IPS-18a (cell line): ENCODE results near the gene MAD2L1.
"Not testable (repeated sequence)": the region's sequence is repeated elsewhere in the genome, so short reads cannot be mapped to it uniquely, and the experiment has no call there.

ENCODE experiments used
- H3K27ac ChIP-seq: one replicate; pipeline ENCODE4 v1.5.1; 2013; ENCODE audit warnings: low read length
- H3K27me3 ChIP-seq: one replicate; pipeline ENCODE4 v1.6.1; 2013; ENCODE audit warnings: mild to moderate bottlenecking, low read length; ENCODE audit not compliant: control insufficient read depth, insufficient read depth
- H3K36me3 ChIP-seq: one replicate; pipeline ENCODE4 v1.6.1; 2013; ENCODE audit warnings: low read depth, low read length; ENCODE audit not compliant: control insufficient read depth
- H3K4me1 ChIP-seq: one replicate; pipeline ENCODE4 v1.6.1; 2013; ENCODE audit warnings: low read depth, low read length; ENCODE audit not compliant: control insufficient read depth
- H3K4me3 ChIP-seq: one replicate; pipeline ENCODE4 v1.5.1; 2013; ENCODE audit warnings: low read length
- H3K9ac ChIP-seq: one replicate; pipeline ENCODE4 v1.6.1; 2013; ENCODE audit warnings: mild to moderate bottlenecking, low read length, moderate library complexity
- H3K9me3 ChIP-seq: one replicate; pipeline ENCODE4 v1.6.1; 2013; ENCODE audit warnings: low read depth, low read length; ENCODE audit not compliant: control insufficient read depth

Gene MAD2L1

DNA sequence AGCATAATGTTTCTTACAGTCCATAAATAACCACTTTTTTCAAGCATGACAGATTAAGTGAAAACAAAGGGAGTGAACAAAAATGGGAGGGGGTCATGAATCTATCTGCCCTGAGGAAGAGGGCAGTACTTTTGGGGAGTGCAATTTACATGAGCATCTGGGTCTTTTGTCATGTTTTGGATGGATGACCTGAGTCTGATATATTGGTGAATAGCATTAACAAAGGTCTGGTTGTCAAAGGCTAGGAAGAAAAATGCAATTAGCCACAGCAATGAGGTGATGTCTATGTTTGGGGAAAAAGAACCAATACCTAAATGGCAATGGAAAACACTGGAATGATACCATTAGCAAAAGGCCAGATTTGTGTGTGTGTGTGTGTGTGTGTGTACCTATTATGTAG lies 15.1 kb upstream of the MAD2L1 start:
- no peaks in the 10 kb centered on the region for H3K9me3 ChIP-seq
- H3K36me3 ChIP-seq = no peaks in the 10 kb centered on the region
- no peak overlapping the region for H3K9ac ChIP-seq
- H3K27ac ChIP-seq = no peak overlapping the region
- no peaks in the 10 kb centered on the region for H3K27me3 ChIP-seq
- H3K4me3 ChIP-seq = no peak overlapping the region
- peaks cover 14% of the 10 kb centered on the region for H3K4me1 ChIP-seq

GRCh38 chr4:120080533-120080932 lies 13.9 kb upstream of the MAD2L1 start:
- Histone ChIP-seq H3K36me3 (no peaks in the 10 kb centered on the region), H3K27ac (no peak overlapping the region)

DNA sequence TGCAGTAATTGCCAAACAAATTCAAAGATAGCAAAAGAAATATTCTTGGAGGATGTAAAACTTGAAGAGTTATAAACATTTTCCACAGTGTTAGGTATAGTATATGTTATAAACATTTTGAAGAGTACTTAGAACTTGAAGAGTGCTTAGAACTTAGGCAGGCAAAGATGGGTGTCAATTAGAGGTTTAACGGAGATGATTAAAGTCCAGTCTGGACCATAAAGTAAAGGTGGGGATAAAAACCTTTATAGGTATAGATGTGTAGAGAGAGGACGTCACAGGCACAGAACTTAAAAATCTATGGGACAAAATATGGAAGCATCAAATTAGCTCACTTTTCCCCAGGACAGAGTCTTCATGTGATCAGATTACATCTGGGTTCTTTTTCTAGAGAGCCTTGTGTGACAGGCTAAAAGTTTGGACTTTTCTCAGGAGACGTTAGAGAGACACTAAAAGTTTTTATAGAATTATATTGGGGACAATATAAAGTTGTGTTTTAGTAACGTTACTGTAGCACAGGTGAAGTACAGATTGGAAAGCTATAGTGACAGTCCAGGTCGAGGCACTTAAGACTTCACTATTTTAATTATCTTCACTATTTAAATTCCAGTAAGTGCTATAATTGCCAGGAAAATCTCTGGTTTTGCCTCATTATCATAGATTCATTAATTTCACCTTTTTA lies 13.3 kb upstream of the MAD2L1 start:
- Histone ChIP-seq H3K27me3 (no peaks in the 10 kb centered on the region), H3K36me3 (no peaks in the 10 kb centered on the region), H3K4me3 (no peak overlapping the region), H3K27ac (no peak overlapping the region), H3K9me3 (no peaks in the 10 kb centered on the region), H3K4me1 (peaks cover 14% of the 10 kb centered on the region), H3K9ac (no peak overlapping the region)

More at GRCh38 chr4:120080533-120080932, 13.9 kb upstream of the MAD2L1 start:
- Histone ChIP-seq H3K4me3 (no peak overlapping the region), H3K9ac (no peak overlapping the region), H3K4me1 (peaks cover 14% of the 10 kb centered on the region), H3K9me3 (no peaks in the 10 kb centered on the region), H3K27me3 (no peaks in the 10 kb centered on the region)

DNA sequence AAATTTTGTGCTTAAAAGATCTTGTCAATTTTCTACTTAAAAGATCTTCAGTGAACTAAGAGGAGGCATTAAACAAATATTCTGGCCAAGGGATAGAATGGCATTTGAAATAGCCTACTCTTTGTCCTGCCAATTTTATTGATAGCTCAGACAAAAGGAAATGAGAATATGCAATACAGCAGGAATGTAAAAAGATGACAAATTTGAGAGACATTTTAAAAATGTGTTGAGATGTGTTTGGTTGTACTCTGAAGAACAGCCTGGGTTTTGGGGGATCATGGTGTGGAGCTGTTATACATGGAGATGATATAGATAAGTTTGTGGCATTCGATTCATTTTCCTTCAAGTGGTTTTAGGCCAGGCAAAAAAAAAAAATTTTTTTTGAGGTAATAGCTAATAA lies 11.6 kb upstream of the MAD2L1 start:
- H3K27ac ChIP-seq = no peak overlapping the region
- H3K36me3 ChIP-seq = no peaks in the 10 kb centered on the region
- no peaks in the 10 kb centered on the region for H3K27me3 ChIP-seq
- H3K9ac ChIP-seq = no peak overlapping the region
- peaks cover 14% of the 10 kb centered on the region for H3K4me1 ChIP-seq
- H3K9me3 ChIP-seq = no peaks in the 10 kb centered on the region
- no peak overlapping the region for H3K4me3 ChIP-seq

- Histone ChIP-seq H3K27ac (no peak overlapping the region), H3K9me3 (no peaks in the 10 kb centered on the region), H3K4me3 (no peak overlapping the region), H3K9ac (no peak overlapping the region), H3K36me3 (no peaks in the 10 kb centered on the region), H3K27me3 (no peaks in the 10 kb centered on the region), H3K4me1 (peaks cover 10% of the 10 kb centered on the region)
Measured at GRCh38 chr4:120071192-120071795, 4.6 kb upstream of the MAD2L1 start.

GRCh38 chr4:120070196-120070595 lies 3.5 kb upstream of the MAD2L1 start:
- H3K27ac ChIP-seq = no peak overlapping the region

DNA sequence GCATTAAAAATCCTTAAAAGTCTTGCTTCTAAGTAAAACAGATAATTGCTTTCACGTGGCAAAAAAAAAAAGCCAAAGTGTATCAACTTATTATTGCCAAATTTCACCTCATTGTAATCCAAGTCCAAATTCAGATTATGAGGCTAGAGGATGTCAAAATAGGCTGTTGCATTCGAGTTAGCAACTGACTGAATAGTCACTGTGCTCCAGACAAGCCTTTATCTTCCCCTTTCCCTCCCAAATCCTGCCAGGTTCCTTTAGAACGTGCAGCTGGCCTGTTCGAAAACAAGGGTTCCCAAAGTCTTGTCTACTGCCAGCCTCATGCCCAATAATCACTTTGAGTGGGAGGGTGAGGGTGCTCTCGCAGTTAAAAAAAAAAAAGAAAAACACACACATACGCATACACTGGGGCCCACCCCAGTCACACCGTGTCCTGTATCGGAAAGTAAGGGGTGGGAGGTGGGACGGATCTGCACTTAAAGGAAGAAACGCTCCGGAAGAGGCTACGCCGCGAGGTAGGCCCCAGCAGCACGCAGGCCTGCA lies 603 bp downstream of the MAD2L1 start:
- Histone ChIP-seq H3K36me3 (peaks cover 37% of the 10 kb centered on the region), H3K4me3 (peak overlapping the region; percentile 98), H3K9me3 (no peaks in the 10 kb centered on the region), H3K27me3 (no peaks in the 10 kb centered on the region), H3K4me1 (peaks cover 20% of the 10 kb centered on the region), H3K9ac (peak overlapping the region; percentile 97), H3K27ac (peak overlapping the region; percentile 93)

More at GRCh38 chr4:120070196-120070595, 3.5 kb upstream of the MAD2L1 start:
- H3K36me3 ChIP-seq = peaks cover 2% of the 10 kb centered on the region
- no peaks in the 10 kb centered on the region for H3K9me3 ChIP-seq
- H3K4me1 ChIP-seq = peaks cover 14% of the 10 kb centered on the region
- no peak overlapping the region for H3K4me3 ChIP-seq
- H3K9ac ChIP-seq = no peak overlapping the region
- H3K27me3 ChIP-seq = no peaks in the 10 kb centered on the region

DNA sequence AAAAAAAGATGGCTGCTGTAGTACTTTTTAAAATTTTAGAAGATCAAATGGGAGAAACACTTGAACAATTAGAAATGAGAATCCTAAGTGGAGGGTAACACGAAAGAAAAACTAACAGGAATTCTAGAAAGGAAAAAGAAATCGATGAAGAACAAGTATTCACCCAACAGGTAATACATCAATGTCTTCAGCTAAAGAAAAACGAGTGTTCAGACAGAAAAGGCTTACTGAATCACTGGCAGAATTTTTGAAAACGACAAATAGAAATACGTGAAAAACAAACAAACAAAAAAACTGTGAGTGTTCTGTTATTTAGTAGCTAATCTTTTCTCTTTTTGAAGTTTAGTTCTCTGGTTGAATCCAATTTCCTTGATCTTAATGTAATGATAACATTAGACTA lies 1.8 kb downstream of the MAD2L1 start:
- Histone ChIP-seq H3K4me3 (peak overlapping the region; percentile 98), H3K9ac (peak overlapping the region; percentile 5)

GRCh38 chr4:120063711-120064110 lies 2.9 kb downstream of the MAD2L1 start:
- H3K9ac ChIP-seq, H3K9me3 ChIP-seq, H3K27ac ChIP-seq, H3K27me3 ChIP-seq, H3K4me3 ChIP-seq: not testable (repeated sequence)
- Histone ChIP-seq H3K4me1 (peaks cover 20% of the 10 kb centered on the region), H3K36me3 (peaks cover 61% of the 10 kb centered on the region)

More for the DNA sequence above, 1.8 kb downstream of the MAD2L1 start:
- no peaks in the 10 kb centered on the region for H3K27me3 ChIP-seq
- no peak overlapping the region for H3K27ac ChIP-seq
- H3K9me3 ChIP-seq = no peaks in the 10 kb centered on the region
- peaks cover 49% of the 10 kb centered on the region for H3K36me3 ChIP-seq
- H3K4me1 ChIP-seq = peaks cover 20% of the 10 kb centered on the region

GRCh38 chr4:120062663-120063195 lies 3.9 kb downstream of the MAD2L1 start:
- H3K36me3 ChIP-seq = peaks cover 68% of the 10 kb centered on the region
- no peak overlapping the region for H3K27ac ChIP-seq

DNA sequence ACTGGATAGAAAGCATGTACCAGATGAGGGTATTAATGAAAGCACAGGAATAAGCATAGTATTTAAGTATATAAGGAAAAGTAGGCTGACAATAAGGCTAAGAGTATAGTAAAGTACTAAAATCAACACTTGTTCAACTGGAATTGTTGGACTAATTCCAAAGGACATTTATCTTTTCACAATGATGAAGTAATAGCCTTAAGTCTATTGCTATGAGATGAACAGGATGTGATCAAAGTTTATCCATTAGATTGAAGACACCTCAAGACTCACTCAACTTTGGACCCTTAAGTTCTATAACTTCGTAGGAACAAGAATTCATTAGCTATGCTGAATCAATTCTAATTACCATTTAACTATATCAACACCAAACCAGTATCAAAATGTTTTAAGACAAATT lies 7.6 kb downstream of the MAD2L1 start:
- H3K9ac ChIP-seq = no peak overlapping the region
- H3K4me3 ChIP-seq = no peak overlapping the region
- H3K27me3 ChIP-seq = no peaks in the 10 kb centered on the region
- no peaks in the 10 kb centered on the region for H3K4me1 ChIP-seq
- H3K27ac ChIP-seq = no peak overlapping the region
- no peaks in the 10 kb centered on the region for H3K9me3 ChIP-seq
- H3K36me3 ChIP-seq = peaks cover 66% of the 10 kb centered on the region

More at GRCh38 chr4:120062663-120063195, 3.9 kb downstream of the MAD2L1 start:
- no peak overlapping the region for H3K9ac ChIP-seq
- H3K27me3 ChIP-seq = no peaks in the 10 kb centered on the region
- no peaks in the 10 kb centered on the region for H3K9me3 ChIP-seq
- H3K4me1 ChIP-seq = peaks cover 13% of the 10 kb centered on the region
- H3K4me3 ChIP-seq = no peak overlapping the region
